Ureter (tissue), 1 donor: ENCODE results near the gene MGAT5. TPM values are rescaled to one million over a fixed set of nuclear protein-coding genes. Genes with fewer than 3 reads are reported as not detected.

ENCODE experiments used
- DNase-seq: peaks from one replicate; pipeline ENCODE4 v3.0.0-alpha.2; 2020; ENCODE audit warnings: low spot score
- total RNA-seq: library from RNA; stranded (reverse); gene quantifications from one replicate; pipeline ENCODE4 v1.2.4, GENCODE V29; 2023
- donor health status: DM: yes; HTN: yes; CAD: no.

The MGAT5 gene
- total RNA-seq, 1 donor from 2014 or later: 56.3 TPM

- no peak for DNase-seq
Measured at GRCh38 chr2:134304394-134305108, 50.7 kb downstream of the MGAT5 start.

GRCh38 chr2:134305109-134305491 lies 51.2 kb downstream of the MGAT5 start:
- DNase-seq: no peak

- no peak for DNase-seq
Measured at GRCh38 chr2:134306521-134306920, 52.6 kb downstream of the MGAT5 start.

- no peak for DNase-seq
Measured at GRCh38 chr2:134307334-134307733, 53.5 kb downstream of the MGAT5 start.

DNA sequence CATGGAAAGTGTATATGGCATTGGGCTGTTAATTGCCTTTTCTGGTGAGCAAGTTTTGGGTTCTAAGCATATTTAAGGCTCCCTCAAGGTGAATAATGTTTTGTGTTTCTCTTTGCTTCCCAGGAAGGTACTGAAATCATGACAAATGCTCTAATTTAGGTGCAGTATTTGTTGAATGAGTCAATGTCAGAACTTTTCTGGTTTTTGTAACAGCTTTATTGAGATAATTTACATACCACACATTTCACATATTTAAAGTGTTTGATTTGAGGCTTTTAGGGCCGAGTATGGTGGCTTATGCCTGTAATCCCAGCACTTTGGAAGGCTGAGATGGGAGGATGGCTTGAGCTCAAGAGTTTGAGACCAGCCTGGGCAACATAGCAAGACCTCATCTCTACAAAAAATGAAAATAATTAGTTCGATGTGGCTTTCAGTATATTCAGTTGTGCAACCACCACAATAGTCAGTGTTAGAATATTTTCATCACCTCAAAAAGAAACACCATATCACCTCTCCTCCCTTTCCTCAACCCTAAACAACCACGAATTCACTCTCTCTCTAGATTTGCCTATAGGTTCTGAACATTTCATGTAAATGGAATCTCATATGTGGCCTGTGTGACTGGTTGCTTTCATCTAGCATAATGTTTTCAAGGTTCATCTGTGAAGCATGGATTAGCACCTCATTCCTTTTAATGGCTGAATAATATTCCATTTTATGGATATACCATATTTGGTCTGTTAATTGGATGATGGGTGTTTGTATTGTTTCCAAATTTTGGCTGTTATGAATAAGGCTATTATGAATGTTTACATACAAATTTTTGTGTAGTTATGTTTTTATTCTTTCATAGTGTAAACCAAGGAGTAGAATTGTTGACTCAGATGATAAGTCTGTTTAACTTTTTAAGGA lies 54.9 kb downstream of the MGAT5 start:
- DNase-seq: no peak

GRCh38 chr2:134310107-134311079 lies 56.5 kb downstream of the MGAT5 start:
- DNase-seq: no peak

DNA sequence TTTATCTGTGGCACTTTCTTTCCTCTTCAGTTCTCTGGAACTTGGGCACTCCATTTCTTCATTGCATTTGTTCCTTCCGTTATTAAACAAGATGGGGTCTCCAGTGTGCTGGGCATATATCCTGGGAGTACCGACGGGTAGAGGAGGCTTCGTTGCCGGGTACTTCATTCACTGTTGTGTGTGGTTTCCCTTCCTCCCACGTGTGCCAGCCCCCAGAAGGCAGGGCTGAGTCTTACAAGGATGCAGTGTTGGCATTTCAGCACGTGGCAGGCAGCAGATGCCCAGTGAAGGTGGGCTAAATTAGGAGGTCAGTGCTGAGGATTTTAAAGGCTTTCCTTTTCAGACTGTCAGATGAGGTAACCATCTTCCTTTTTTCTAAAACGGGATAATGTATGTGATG lies 58.6 kb downstream of the MGAT5 start:
- no peak for DNase-seq

DNA sequence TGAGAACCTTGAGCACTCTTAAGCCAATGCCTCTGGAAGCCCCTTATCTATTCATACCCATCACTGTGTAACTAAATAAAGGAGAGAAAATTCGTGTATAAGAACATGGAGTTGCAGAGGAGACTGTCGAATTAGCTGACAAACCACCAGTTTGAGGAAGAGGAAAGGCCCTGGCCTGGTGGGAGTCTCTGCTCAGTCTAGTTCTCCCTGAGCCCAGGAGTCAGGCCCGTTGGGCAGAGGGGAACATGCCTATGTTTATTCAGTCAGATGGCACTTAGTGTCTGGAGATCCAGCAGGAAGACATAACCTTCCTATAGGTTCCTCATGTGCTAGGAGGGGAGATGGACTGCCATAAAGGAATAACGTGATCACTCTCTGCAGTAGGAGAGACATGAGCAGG lies 60.3 kb downstream of the MGAT5 start:
- DNase-seq: no peak

GRCh38 chr2:134314681-134315368 lies 61.0 kb downstream of the MGAT5 start:
- no peak for DNase-seq

- DNase-seq: no peak
Measured at GRCh38 chr2:134315471-134315870, 61.6 kb downstream of the MGAT5 start.

DNA sequence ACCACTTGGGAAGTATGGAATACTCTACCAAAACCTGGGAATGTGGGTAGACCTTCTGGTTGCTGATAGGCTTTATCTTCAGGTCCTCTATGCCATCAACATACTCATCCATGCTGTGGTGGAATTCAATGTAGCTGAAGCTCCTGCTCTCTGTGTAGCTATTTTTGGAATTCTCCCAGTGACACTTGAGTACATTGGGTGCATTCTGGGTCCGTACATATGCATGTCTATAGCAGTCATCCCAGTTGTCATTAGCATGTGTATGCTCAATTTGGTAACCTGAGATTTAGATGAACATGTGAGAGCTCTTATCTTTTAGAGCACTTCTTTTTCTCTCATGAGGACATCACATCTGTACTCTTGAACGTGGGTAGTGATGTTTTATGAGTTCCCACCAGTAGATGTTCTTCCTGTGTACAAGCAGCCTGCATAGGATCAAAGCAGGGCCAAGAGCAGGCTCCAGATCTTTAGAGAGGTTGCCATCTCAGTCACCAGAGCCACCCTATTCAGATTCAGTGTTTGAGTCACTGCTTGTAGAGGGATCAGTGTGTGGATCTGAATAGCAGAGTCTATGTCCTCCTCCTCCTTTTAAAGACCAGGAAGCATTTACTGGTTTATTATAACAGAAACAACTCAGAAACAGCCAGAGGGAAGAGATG lies 65.9 kb downstream of the MGAT5 start:
- DNase-seq: no peak

GRCh38 chr2:134320930-134321329 lies 67.1 kb downstream of the MGAT5 start:
- no peak for DNase-seq

DNA sequence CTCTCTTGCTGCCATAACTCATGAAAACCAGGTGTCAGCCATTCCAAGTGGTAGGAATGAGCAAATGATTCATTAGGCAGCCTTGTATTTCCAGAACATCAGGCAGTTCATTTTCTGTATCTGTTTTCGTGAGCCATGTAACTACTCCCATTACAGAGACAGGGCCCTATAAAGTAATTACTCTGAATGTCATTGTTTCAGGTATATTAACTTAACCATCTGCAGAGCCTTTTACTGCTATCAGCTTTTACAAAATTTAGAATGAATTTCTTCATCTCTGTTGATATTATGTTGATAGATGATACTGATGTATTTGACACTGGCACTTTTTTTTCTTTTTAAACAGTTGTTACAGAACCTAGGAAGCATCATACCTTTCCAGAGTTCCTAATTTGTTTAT lies 69.9 kb downstream of the MGAT5 start:
- no peak for DNase-seq

GRCh38 chr2:134324430-134324829 lies 70.6 kb downstream of the MGAT5 start:
- no peak for DNase-seq

- no peak for DNase-seq
Measured at GRCh38 chr2:134324947-134325346, 71.1 kb downstream of the MGAT5 start.

DNA sequence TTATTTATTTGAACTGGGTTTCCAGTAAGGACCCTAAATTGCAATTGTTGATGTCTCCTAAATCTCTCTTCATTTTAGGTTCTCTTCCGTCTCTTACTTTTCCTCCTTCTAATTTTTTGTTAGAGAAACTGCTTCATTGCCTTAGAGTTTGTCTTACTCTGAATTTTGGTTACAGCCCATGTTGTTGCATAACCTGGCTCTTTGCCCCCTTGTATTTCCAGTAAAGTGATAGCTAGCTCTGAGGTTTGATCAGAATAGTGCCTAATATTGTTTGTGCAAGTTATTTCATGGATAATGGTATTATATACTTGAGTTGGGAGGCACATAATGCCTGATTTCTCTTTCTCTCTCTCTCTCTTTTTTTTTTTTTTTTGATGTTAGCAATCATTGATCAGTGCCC lies 71.8 kb downstream of the MGAT5 start:
- no peak for DNase-seq

- no peak for DNase-seq
Measured at GRCh38 chr2:134327367-134327766, 73.5 kb downstream of the MGAT5 start.

DNA sequence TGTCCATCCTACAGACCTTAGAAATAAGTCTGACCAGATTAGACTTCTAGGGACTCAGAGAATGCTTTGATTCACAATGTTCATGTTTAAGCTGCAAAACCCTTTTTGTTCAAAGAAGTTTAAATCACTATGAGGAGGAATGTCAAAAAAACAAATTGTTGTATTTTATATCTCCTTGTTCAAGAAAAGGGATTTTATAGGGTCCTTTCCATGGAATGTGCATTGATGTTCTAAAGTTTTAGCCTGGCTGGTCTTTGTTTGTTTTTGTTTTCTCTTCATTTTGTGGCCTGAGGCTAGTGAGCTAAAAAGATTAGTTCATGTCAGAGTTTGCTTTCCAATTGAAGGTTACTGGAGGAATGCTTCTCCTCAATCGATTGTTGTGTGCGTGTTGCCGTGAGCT lies 77.2 kb downstream of the MGAT5 start:
- no peak for DNase-seq

DNA sequence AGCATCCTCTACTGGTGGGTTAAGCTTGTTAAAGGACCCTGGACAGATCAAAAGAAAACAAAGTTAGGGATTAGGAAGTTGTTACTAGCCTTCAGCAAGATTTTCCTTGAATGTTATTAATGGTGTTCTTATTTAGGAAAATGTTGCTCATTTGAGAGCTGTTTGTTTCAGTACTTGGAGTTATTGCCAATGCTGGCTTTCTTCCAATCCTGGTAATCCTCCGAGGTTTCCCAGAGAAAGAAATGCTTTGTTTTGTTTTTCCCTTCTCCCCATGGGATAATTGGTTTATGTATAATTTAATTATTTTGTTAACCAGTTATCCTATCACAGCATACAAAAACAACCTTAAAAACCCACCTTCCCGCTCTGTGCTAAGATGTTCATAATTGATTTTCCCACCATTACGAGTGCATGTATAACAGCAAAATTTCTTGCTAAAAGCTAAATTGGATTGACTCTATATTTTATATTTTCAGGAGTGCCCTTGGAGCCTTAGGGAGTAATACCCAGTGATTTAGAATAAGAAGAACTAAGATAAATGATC lies 79.8 kb downstream of the MGAT5 start:
- DNase-seq: no peak

- no peak for DNase-seq
Measured at GRCh38 chr2:134334542-134335353, 80.9 kb downstream of the MGAT5 start.
